ENCODE measurements around the gene OLIG3.

OLIG3 gene

GRCh38 chr6:137467211-137467610 is 27.0 kb downstream of the OLIG3 start:
- Histone ChIP-seq H3K36me3 (ENCODE audit: insufficient read depth, low read length) (no peaks in the 10 kb centered on the region), H3K4me1 (ENCODE audit: insufficient read depth, low read length) (peaks cover 7% of the 10 kb centered on the region), H3K9me3 (ENCODE audit: control insufficient read depth, insufficient read depth, low read length) (no peaks in the 10 kb centered on the region), H3K9ac (ENCODE audit: low read depth, low read length) (no peak overlapping the region)

GRCh38 chr6:137465378-137466009 is 28.7 kb downstream of the OLIG3 start:
- no peaks in the 10 kb centered on the region for H3K4me1 ChIP-seq (ENCODE audit: insufficient read depth, low read length)
- no peak overlapping the region for H3K9ac ChIP-seq (ENCODE audit: low read depth, low read length)
- H3K36me3 ChIP-seq (ENCODE audit: insufficient read depth, low read length): no peaks in the 10 kb centered on the region
- H3K9me3 ChIP-seq (ENCODE audit: control insufficient read depth, insufficient read depth, low read length): no peaks in the 10 kb centered on the region

- no peaks in the 10 kb centered on the region for H3K4me1 ChIP-seq (ENCODE audit: insufficient read depth, low read length)
- no peaks in the 10 kb centered on the region for H3K36me3 ChIP-seq (ENCODE audit: insufficient read depth, low read length)
- no peak overlapping the region for H3K9ac ChIP-seq (ENCODE audit: low read depth, low read length)
- H3K9me3 ChIP-seq (ENCODE audit: control insufficient read depth, insufficient read depth, low read length): no peaks in the 10 kb centered on the region
These were observed 41.8 kb downstream of the OLIG3 start for GRCh38 chr6:137452333-137452894.

GRCh38 chr6:137443901-137444300 is 50.3 kb downstream of the OLIG3 start:
- Histone ChIP-seq H3K9me3 (ENCODE audit: control insufficient read depth, insufficient read depth, low read length) (no peaks in the 10 kb centered on the region), H3K9ac (ENCODE audit: low read depth, low read length) (no peak overlapping the region), H3K4me1 (ENCODE audit: insufficient read depth, low read length) (no peaks in the 10 kb centered on the region)

More at GRCh38 chr6:137443901-137444300, 50.3 kb downstream of the OLIG3 start:
- no peaks in the 10 kb centered on the region for H3K36me3 ChIP-seq (ENCODE audit: insufficient read depth, low read length)
